ENCODE data around the gene BBIP1. TPM values are rescaled to one million over a fixed set of nuclear protein-coding genes. Genes with fewer than 3 reads are reported as not detected.

The BBIP1 gene
- total and polyA plus RNA-seq, 2 donors (not counting 3 experiments of a cell fraction or from before 2014, with no cell fraction given): 9.9 to 32.8 TPM

- Histone ChIP-seq H3K79me2 (ENCODE audit: control insufficient read depth, insufficient read depth, low read length) (peaks cover 63% of the 10 kb centered on the region), H3K36me3 (ENCODE audit: control insufficient read depth in 2 of 2, extremely low read depth in 1 of 2, insufficient read depth in 2 of 2, low read length in 2 of 2) (no peaks in the 10 kb centered on the region), H3K4me3 (replicated peaks in 1 of 3; ENCODE audit: insufficient read depth in 1 of 3, low read depth in 1 of 3, low read length in 3 of 3) (no peak overlapping the region), H3K9me3 (replicated peaks; ENCODE audit: control insufficient read depth, insufficient read depth, low read length) (no peaks in the 10 kb centered on the region), H3K9me1 (replicated peaks; ENCODE audit: control insufficient read depth, extremely low read depth, insufficient read depth, low read length) (no peaks in the 10 kb centered on the region), H3K27me3 (ENCODE audit: control insufficient read depth in 2 of 2, insufficient read depth in 2 of 2, low read length in 2 of 2) (no peaks in the 10 kb centered on the region), H3K9ac (replicated peaks; ENCODE audit: extremely low read depth, insufficient read depth, low read length) (no peak overlapping the region), H4K20me1 (replicated peaks; ENCODE audit: control insufficient read depth, extremely low read depth, insufficient read depth, low read length) (peaks cover 2% of the 10 kb centered on the region), H3K4me1 (ENCODE audit: control insufficient read depth, extremely low read depth, insufficient read depth, low read length) (peaks cover 7% of the 10 kb centered on the region), H2AFZ (ENCODE audit: low read depth, low read length) (no peak overlapping the region), H3K4me2 (ENCODE audit: insufficient read depth, low read length) (no peak overlapping the region), H3K27ac (ENCODE audit: insufficient read depth, low read depth, low read length) (no peak overlapping the region)
- DNase-seq (ENCODE audit: low read depth, low spot score) (no peak), FAIRE-seq (no peak)
- no TSS peak for BruUV-seq (replicated peaks)
- dilution Hi-C loops (cut with MboI; ENCODE audit: extremely low pct_ligation_motif_present, low sequenced_read_pairs): no loop called here
- intact Hi-C loops (cut with micrococcal nuclease): no loop called here
- no peak for TF ChIP-seq JUN (IDR thresholded peaks at IDR 0.05; ENCODE audit: borderline replicate concordance, insufficient read depth, insufficient read length, low read depth)
- no peak for TF ChIP-seq CTCF (IDR thresholded peaks at IDR 0.05; ENCODE audit: extremely low read depth in 1 of 2, insufficient read depth in 1 of 2, low read depth in 1 of 2, low read length in 2 of 2)
- no peak for TF ChIP-seq POLR2A (IDR thresholded peaks at IDR 0.05; ENCODE audit: low read depth, low read length)
- no peak for TF ChIP-seq MAX (IDR thresholded peaks at IDR 0.05; ENCODE audit: insufficient read depth, insufficient read length)
- no peak for TF ChIP-seq FOS (IDR thresholded peaks at IDR 0.05; ENCODE audit: borderline replicate concordance, insufficient read depth, low read length)
- no peak for TF ChIP-seq EZH2 (IDR thresholded peaks at IDR 0.05; ENCODE audit: borderline replicate concordance, low read depth, low read length, severe bottlenecking)
- ChIA-PET CTCF (no interaction called here), POLR2A (no interaction called here)
Measured at GRCh38 chr10:110967645-110968044, 48.7 kb upstream of the BBIP1 start.

Data from endothelial cell of umbilical vein (primary cell).